HS-5 (cell line): Measurements from ENCODE around the gene TAL2.
"Not testable (repeated sequence)": the region's sequence is repeated elsewhere in the genome, so short reads cannot be mapped to it uniquely, and the experiment has no call there.

Experiments used
- DNase-seq: peaks from one replicate; pipeline ENCODE4 v3.0.0-alpha.2; 2012; ENCODE audit warnings: low read depth

TAL2 gene

GRCh38 chr9:105676351-105676923 is 14.2 kb downstream of the TAL2 start:
- no peak for DNase-seq

GRCh38 chr9:105678163-105678562 is 15.9 kb downstream of the TAL2 start:
- DNase-seq, result no peak

DNA sequence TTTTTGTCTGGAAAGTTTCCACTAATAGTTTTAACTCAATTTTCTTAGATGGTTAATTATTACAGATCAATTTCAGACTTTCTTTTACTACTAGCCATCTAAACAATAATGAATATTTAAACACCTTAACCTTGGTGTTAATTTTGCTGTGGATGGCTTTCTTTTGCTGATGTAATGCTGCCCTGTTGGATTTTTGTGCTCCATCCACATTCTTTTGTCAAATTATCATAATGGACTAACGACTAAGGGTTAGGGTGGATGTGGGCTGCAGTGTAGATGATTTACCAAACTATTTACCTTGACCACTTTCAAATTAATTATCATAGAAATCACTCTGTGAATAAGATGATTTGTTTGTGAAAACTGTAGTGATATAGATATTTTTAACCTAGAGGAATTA is 16.5 kb downstream of the TAL2 start:
- DNase-seq, result no peak

DNA sequence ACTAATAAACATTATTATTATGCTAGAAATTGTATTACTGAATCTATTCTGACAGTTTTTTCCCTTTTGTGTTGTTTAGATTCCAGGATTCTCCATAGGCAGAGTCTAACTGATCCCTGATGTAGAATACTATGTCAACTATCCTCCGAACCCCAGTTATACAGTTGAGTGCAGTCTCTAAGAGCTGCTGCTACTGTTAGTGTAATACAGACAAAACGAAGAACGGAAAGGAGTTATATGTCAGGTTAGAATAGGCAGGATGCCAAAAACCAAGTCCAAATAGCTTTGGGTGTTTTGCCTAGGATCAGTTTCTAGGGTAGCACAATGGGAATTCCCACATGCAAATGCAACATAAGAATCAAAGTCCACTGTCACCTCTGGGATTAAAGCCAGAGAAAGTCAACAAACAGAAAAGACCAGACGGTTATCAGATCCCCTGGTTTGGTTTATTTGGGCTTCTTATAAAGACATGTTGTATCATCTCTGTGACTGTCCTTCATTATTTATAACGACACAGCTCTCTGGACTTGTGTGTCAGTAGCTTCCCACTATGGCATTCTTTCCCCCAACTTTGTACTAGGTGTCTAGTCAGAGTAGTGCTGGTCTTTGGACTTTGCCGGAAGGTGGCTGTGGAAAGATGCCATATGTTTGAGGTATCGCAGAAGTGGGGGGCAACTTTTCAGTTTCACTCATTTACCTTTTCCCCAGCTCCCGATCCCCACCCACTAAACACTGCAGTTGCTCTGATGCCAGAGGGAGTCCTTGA is 17.2 kb downstream of the TAL2 start:
- no peak for DNase-seq

DNA sequence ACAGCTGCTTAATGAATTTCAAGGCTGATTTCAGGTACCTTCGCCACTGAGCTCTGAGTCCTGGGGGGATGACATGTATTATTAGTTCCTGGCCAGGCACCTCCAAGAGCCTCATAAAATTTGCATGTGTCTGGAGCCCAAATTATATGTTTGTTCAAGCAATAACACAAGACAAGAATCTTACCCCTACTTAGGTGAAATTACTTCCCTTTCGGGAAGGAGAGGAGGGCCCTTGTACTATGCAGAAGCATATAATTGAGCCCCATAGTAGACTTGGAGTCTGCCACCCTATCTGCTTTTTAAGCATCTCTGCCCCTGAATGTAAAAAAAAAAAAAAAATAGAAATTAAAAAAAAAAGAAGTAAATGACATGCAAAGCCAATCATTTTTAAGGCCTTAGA is 19.1 kb downstream of the TAL2 start:
- DNase-seq, result no peak

- DNase-seq, result peak; percentile 47
Measured at GRCh38 chr9:105681724-105682123, 19.5 kb downstream of the TAL2 start.

GRCh38 chr9:105683688-105684275 is 21.5 kb downstream of the TAL2 start:
- no peak for DNase-seq

DNA sequence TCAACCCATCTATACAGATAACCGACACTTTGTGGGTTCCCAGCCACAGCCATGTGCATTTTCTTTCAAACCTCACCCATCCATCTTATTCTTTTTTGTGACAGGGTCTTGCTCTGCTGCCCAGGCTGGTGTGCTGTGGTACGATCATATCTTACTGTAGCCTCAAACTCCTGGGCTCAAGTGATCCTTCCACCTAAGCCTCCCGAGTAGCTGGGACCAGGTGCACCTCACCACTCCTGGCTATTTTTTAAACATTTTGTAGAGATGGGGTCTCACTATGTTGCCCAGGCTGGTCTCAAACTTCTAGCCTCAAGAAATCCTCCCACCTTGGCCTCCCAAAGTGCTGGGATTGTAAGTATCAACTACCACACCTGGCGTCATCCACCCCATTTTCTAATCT is 24.7 kb downstream of the TAL2 start:
- DNase-seq, result no peak

GRCh38 chr9:105690742-105691141 is 28.5 kb downstream of the TAL2 start:
- no peak for DNase-seq

DNA sequence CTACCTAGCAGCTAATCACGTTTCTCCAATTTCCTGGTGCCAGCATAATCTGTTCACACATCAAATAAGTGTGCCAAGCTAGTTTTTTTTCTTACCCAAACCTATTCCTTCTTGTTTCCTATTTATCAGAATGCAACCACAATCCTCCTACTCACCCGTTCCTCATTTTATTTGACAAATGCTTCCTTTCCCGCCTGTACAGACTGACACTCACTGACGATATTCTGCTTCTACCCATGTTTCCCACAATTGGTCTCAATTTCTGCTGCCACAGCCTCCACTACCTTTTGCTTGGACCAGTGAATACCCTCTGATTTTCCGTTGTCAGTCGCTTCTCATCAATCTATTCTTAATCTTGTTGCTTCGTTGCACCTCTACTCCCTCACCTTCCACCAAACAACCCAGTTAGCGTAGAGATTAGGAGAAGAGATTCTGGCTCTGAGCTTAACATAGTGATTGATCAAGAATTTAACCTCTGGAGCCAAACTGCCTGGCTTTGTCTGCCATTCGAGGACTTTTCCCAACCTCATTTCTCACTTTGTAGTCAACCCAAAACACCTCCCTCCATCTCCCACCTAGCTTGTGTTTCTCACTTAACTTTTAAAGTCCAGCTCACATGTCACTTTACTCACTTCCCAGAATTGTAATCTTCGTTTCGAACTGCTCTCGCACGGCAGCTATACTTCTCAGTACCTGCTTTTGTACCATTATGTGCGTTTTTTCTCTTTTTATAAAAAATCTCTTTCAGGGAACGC is 31.4 kb downstream of the TAL2 start:
- no peak for DNase-seq

DNA sequence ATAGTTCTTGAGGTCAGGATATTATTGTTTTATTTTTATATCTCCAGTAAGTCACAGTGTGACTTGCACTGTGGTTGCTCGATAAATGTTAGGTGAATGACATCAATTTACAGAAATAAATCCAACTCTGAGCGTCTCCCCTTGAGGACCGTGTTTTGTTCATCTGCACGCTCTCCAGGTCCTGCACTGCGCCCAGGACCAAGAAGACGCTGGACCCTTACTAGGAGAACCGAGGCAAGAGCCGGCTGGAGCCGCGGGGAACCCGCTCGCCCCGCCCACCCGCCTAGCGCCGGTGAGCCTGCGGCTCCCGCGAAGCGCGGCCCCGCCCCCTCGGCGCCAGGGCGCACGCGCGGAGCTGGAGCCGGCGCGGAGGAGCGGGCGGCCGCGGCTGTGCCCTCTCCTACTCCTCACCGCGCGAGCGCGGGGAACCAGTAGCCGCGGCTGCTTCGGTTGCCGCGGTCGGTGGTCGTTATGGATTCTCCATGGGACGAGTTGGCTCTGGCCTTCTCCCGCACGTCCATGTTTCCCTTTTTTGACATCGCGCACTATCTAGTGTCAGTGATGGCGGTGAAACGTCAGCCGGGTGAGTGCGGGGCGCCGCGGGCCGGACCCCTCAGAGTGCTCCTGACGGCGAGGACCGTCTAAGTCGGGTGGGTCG is 32.1 kb downstream of the TAL2 start, which contains the start of gene TMEM38B:
TMEM38B (plus strand) TSS at position 352 of the 658 bp plus-strand sequence; CDS start at position 472, 120 bp downstream.
- DNase-seq, result peak; percentile 16

DNA sequence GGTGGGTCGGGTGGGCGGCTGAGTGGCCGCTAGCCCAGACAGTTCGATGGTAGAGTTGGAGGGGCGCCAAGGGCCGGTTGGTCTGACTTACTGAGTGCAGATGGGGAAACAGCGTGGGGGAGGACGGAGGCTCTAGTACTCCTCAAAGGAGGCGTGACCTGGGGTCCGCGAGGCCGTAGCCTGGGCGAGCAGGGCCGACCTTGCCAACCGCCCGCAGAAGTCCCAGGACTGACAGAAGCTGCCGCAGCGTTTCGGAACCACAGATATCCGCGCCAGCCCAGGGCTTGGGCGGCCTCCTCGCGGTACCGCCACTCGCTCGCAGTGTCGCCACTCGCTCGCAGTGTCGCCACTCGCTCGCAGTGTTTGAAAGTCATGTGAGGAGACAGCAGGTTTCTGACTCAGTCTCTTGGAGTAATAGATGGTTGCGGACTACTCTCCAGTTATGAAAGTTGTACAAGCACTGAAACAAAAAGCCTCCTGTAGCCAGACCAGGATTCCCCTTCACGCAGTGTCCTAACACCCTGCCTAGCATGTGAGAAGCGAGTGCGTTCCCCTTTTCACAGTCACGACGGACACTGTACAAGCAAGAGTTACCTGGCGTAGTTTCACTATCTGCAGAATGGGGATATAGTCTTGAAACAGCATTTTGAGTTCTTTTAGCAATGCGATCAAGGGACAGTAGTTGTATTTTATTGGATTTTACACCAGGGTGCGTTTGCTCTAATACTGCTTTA is 32.8 kb downstream of the TAL2 start:
- DNase-seq, result peak; percentile 29

- no peak for DNase-seq
Measured at GRCh38 chr9:105696219-105696793, 34.0 kb downstream of the TAL2 start.

- DNase-seq, result no peak
Measured at GRCh38 chr9:105697871-105698270, 35.6 kb downstream of the TAL2 start.

GRCh38 chr9:105698348-105698870 is 36.2 kb downstream of the TAL2 start:
- DNase-seq, result no peak

DNA sequence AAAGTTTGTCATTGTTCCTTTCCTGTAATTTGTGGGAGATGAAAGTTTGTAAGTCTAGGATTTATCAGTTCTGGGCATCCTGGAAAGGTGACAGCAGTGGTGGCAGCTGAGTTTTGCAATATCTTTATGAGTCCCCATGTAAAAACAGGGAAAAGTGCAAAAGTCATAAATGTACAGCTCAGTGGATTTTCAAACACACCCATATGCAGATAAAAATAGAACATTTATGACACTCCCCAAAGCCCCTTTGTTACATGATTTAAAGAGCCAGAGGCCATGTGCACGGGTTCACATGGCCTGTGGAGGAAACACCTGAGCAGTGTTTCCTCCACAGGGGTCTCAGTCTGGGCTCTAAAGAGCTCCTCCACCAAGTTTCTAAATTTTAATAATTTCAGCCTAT is 38.4 kb downstream of the TAL2 start:
- DNase-seq, result no peak

- DNase-seq, result no peak
Measured at GRCh38 chr9:105701145-105701544, 38.9 kb downstream of the TAL2 start.

DNA sequence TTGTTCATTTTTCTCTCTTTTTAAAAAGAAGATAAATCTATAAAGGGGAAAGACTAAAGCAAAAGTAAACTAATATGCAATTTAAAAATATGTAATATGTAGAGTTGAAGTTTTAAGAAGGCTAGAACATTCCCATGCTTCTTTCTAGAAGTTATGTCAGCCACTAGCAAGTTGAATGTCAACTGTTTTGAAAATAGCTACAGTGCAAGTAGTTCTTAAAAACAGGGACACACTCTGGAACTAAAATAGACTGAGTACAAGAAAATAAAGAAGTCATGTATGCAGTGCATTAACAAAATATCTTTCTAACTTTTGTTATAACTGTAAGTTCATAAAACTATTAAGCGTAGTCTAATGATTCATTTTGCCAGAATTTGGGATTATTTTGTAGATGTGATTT is 40.0 kb downstream of the TAL2 start:
- no peak for DNase-seq

- not testable (repeated sequence) for DNase-seq
Measured at GRCh38 chr9:105703638-105704037, 41.4 kb downstream of the TAL2 start.

GRCh38 chr9:105706156-105706555 is 43.9 kb downstream of the TAL2 start:
- no peak for DNase-seq

- DNase-seq, result no peak
Measured at GRCh38 chr9:105708405-105708804, 46.1 kb downstream of the TAL2 start.
